CD4-positive, CD25-positive, alpha-beta regulatory T cell (primary cell): Measurements from ENCODE around the gene C2orf76. TPM values are rescaled to one million over a fixed set of nuclear protein-coding genes. Genes with fewer than 3 reads are reported as not detected.
"Not testable (repeated sequence)": the region's sequence is repeated elsewhere in the genome, so short reads cannot be mapped to it uniquely, and the experiment has no call there.

Experiments
- ATAC-seq, 2 donors: fragments of 150-1000 bp; cut with Tn5 transposase; one replicate each; pipeline ENCODE4 v1.10.0; 2021; ENCODE audit warnings: low read depth in 2 of 2, moderate number of reproducible peaks in 2 of 2, moderate library complexity in 1 of 2
- DNase-seq, 3 donors: peaks; one replicate each; pipeline versions ENCODE4 v3.0.0 to v3.0.0-alpha.2; 2012 to 2022; ENCODE audit warnings: mixed read lengths in 1 of 3
- H3K27ac ChIP-seq: one replicate; pipeline ENCODE4 v1.7.0; 2013; ENCODE audit warnings: mild to moderate bottlenecking, low read length; ENCODE audit not compliant: insufficient read depth, poor library complexity, severe bottlenecking
- H3K27me3 ChIP-seq: one replicate; pipeline ENCODE4 v1.7.0; 2013; ENCODE audit warnings: low read length; ENCODE audit not compliant: control insufficient read depth, insufficient read depth
- H3K36me3 ChIP-seq: one replicate; pipeline ENCODE4 v1.7.0; 2013; ENCODE audit warnings: mild to moderate bottlenecking, low read length, moderate library complexity; ENCODE audit not compliant: control insufficient read depth, insufficient read depth
- H3K4me1 ChIP-seq: 2 replicates; pipeline ENCODE4 v1.7.0; 2013; ENCODE audit warnings: mild to moderate bottlenecking, low read length; ENCODE audit not compliant: insufficient read depth, control insufficient read depth, poor library complexity, severe bottlenecking
- H3K4me3 ChIP-seq: one replicate; pipeline ENCODE4 v1.7.0; 2013; ENCODE audit warnings: low read depth, mild to moderate bottlenecking, low read length, moderate library complexity
- H3K9me3 ChIP-seq, 2 experiments: 1 replicate in 1 of 2; 2 replicates in 1 of 2; pipeline ENCODE4 v1.7.0; 2013; ENCODE audit warnings: low read length in 2 of 2, mild to moderate bottlenecking in 1 of 2, moderate library complexity in 1 of 2; ENCODE audit not compliant: control insufficient read depth in 2 of 2
- H3K27ac Mint-ChIP-seq, 3 donors: one replicate each; pipeline ENCODE4 v1.8.0; 2020 to 2022; ENCODE audit warnings: mild to moderate bottlenecking in 3 of 3, mixed read lengths in 3 of 3, moderate library complexity in 2 of 3
- H3K27me3 Mint-ChIP-seq: one replicate; pipeline ENCODE4 v1.8.0; 2022; ENCODE audit warnings: mild to moderate bottlenecking, mixed read lengths
- H3K36me3 Mint-ChIP-seq: one replicate; pipeline ENCODE4 v1.8.0; 2020; ENCODE audit warnings: mixed read lengths
- H3K4me1 Mint-ChIP-seq, 4 donors: one replicate each; pipeline ENCODE4 v1.8.0; 2020 to 2022; ENCODE audit warnings: mixed read lengths in 4 of 4, mild to moderate bottlenecking in 1 of 4
- H3K4me3 Mint-ChIP-seq, 4 donors: one replicate each; pipeline ENCODE4 v1.8.0; 2020 to 2022; ENCODE audit warnings: mild to moderate bottlenecking in 4 of 4, mixed read lengths in 4 of 4, moderate library complexity in 3 of 4
- H3K9me3 Mint-ChIP-seq, 7 donors: one replicate each; pipeline ENCODE4 v1.8.0; 2020 to 2022; ENCODE audit warnings: mixed read lengths in 7 of 7, mild to moderate bottlenecking in 3 of 7, moderate library complexity in 2 of 7
- polyA plus RNA-seq, 4 donors: library from polyadenylated mRNA; unstranded; fragments of 300-500 nt; fragmentation: Illumina TruSeq; gene quantifications; one replicate each; pipeline ENCODE4 v1.2.3, GENCODE V29; 2021
- total RNA-seq: library from RNA; stranded (reverse); gene quantifications from one replicate; pipeline ENCODE4 v1.2.3, GENCODE V29; 2022

C2orf76 gene
- total and polyA plus RNA-seq, 5 donors from 2014 or later: 7.3 to 24.6 (median 22.0) TPM

- not testable (repeated sequence) for H3K9me3 ChIP-seq, H3K9me3 Mint-ChIP-seq, H3K4me1 Mint-ChIP-seq, H3K4me1 ChIP-seq, H3K36me3 Mint-ChIP-seq, H3K27ac ChIP-seq, H3K4me3 ChIP-seq, DNase-seq, H3K27ac Mint-ChIP-seq, ATAC-seq, H3K27me3 ChIP-seq, H3K27me3 Mint-ChIP-seq, H3K4me3 Mint-ChIP-seq, H3K36me3 ChIP-seq
Observed at GRCh38 chr2:119403618-119404017, 37.0 kb upstream of the C2orf76 start.

GRCh38 chr2:119402645-119403560 lies 36.3 kb upstream of the C2orf76 start:
- no peak for DNase-seq
- H3K27ac Mint-ChIP-seq: no peak overlapping the region
- H3K36me3 Mint-ChIP-seq: no peaks in the 10 kb centered on the region
- Histone ChIP-seq H3K4me1 (no peaks in the 10 kb centered on the region), H3K27ac (no peak overlapping the region), H3K9me3 (no peaks in the 10 kb centered on the region), H3K27me3 (no peaks in the 10 kb centered on the region), H3K36me3 (no peaks in the 10 kb centered on the region), H3K4me3 (no peak overlapping the region)
- H3K9me3 Mint-ChIP-seq: peaks cover 0 to 2% (median 0%) of the 10 kb centered on the region in 7 donors
- ATAC-seq: no peak
- H3K4me3 Mint-ChIP-seq: no peak overlapping the region
- peaks cover 0 to 1% (median 0%) of the 10 kb centered on the region in 4 donors for H3K4me1 Mint-ChIP-seq
- peaks cover 5% of the 10 kb centered on the region for H3K27me3 Mint-ChIP-seq

- no peaks in the 10 kb centered on the region for H3K36me3 Mint-ChIP-seq
Observed at GRCh38 chr2:119402106-119402505, 35.5 kb upstream of the C2orf76 start.

GRCh38 chr2:119397196-119397595 lies 30.6 kb upstream of the C2orf76 start:
- no peaks in the 10 kb centered on the region for H3K36me3 ChIP-seq
- no peak for DNase-seq
- H3K9me3 Mint-ChIP-seq: no peaks in the 10 kb centered on the region

More at GRCh38 chr2:119402106-119402505, 35.5 kb upstream of the C2orf76 start:
- Mint-ChIP-seq H3K4me1 (peaks cover 0 to 1% (median 0%) of the 10 kb centered on the region in 4 donors), H3K4me3 (no peak overlapping the region), H3K27ac (peak overlapping the region in 1 of 3 donors; percentile 52), H3K9me3 (peaks cover 0 to 2% (median 0%) of the 10 kb centered on the region in 7 donors), H3K27me3 (peaks cover 5% of the 10 kb centered on the region)
- Histone ChIP-seq H3K4me1 (no peaks in the 10 kb centered on the region), H3K27ac (no peak overlapping the region), H3K4me3 (no peak overlapping the region), H3K9me3 (no peaks in the 10 kb centered on the region), H3K36me3 (no peaks in the 10 kb centered on the region), H3K27me3 (no peaks in the 10 kb centered on the region)
- no peak for DNase-seq
- ATAC-seq: no peak

GRCh38 chr2:119393971-119394748 lies 27.5 kb upstream of the C2orf76 start:
- Histone ChIP-seq H3K36me3 (no peaks in the 10 kb centered on the region), H3K9me3 (no peaks in the 10 kb centered on the region), H3K27ac (no peak overlapping the region), H3K4me1 (no peaks in the 10 kb centered on the region), H3K27me3 (no peaks in the 10 kb centered on the region), H3K4me3 (no peak overlapping the region)
- Mint-ChIP-seq H3K9me3 (peaks cover 0 to 1% (median 0%) of the 10 kb centered on the region in 7 donors), H3K36me3 (no peaks in the 10 kb centered on the region), H3K4me1 (no peaks in the 10 kb centered on the region), H3K27ac (no peak overlapping the region), H3K4me3 (no peak overlapping the region), H3K27me3 (peaks cover 15% of the 10 kb centered on the region)
- no peak for DNase-seq
- no peak for ATAC-seq

More at GRCh38 chr2:119397196-119397595, 30.6 kb upstream of the C2orf76 start:
- H3K27ac ChIP-seq: no peak overlapping the region
- Mint-ChIP-seq H3K27me3 (peaks cover 11% of the 10 kb centered on the region), H3K4me3 (no peak overlapping the region), H3K27ac (no peak overlapping the region), H3K36me3 (no peaks in the 10 kb centered on the region), H3K4me1 (peaks cover 0 to 1% (median 0%) of the 10 kb centered on the region in 4 donors)
- no peak overlapping the region for H3K4me3 ChIP-seq
- H3K27me3 ChIP-seq: no peaks in the 10 kb centered on the region
- H3K9me3 ChIP-seq: no peaks in the 10 kb centered on the region
- H3K4me1 ChIP-seq: no peaks in the 10 kb centered on the region
- ATAC-seq: no peak

GRCh38 chr2:119389615-119390306 lies 23.1 kb upstream of the C2orf76 start:
- Histone ChIP-seq H3K27me3 (no peaks in the 10 kb centered on the region), H3K36me3 (no peaks in the 10 kb centered on the region), H3K9me3 (no peaks in the 10 kb centered on the region), H3K27ac (no peak overlapping the region), H3K4me3 (no peak overlapping the region), H3K4me1 (no peaks in the 10 kb centered on the region)
- Mint-ChIP-seq H3K4me3 (no peak overlapping the region), H3K4me1 (peaks cover 0 to 6% (median 0%) of the 10 kb centered on the region in 4 donors), H3K9me3 (peaks cover 0 to 1% (median 0%) of the 10 kb centered on the region in 7 donors), H3K27ac (no peak overlapping the region), H3K36me3 (no peaks in the 10 kb centered on the region), H3K27me3 (peaks cover 21% of the 10 kb centered on the region)
- no peak for ATAC-seq
- DNase-seq: no peak

GRCh38 chr2:119387381-119388129 lies 20.9 kb upstream of the C2orf76 start:
- H3K27me3 Mint-ChIP-seq: peaks cover 17% of the 10 kb centered on the region
- DNase-seq (no peak), ATAC-seq (no peak)
- no peak overlapping the region for H3K4me3 Mint-ChIP-seq
- H3K36me3 Mint-ChIP-seq: no peaks in the 10 kb centered on the region
- Histone ChIP-seq H3K9me3 (no peaks in the 10 kb centered on the region), H3K27ac (no peak overlapping the region), H3K4me3 (no peak overlapping the region), H3K36me3 (no peaks in the 10 kb centered on the region), H3K27me3 (no peaks in the 10 kb centered on the region), H3K4me1 (no peaks in the 10 kb centered on the region)
- peak overlapping the region in 1 of 3 donors; percentile 7 for H3K27ac Mint-ChIP-seq
- H3K4me1 Mint-ChIP-seq: peaks cover 0 to 6% (median 0%) of the 10 kb centered on the region in 4 donors
- peaks cover 0 to 3% (median 0%) of the 10 kb centered on the region in 7 donors for H3K9me3 Mint-ChIP-seq
